CD4-positive, alpha-beta T cell (primary cell): Measurements from ENCODE around the gene PCDHB2. TPM values are rescaled to one million over a fixed set of nuclear protein-coding genes. Genes with fewer than 3 reads are reported as not detected.

Source experiments
- ATAC-seq: fragments of 200-7000 bp; cut with Tn5 transposase; one replicate; pipeline ENCODE4 v1.10.0; 2022; ENCODE audit warnings: mild to moderate bottlenecking; ENCODE audit not compliant: poor library complexity
- CTCF ChIA-PET: fragments of 350-600 bp; sonication (Branson Sonifier 250); formaldehyde crosslinking; loops from one replicate; lab custom pipeline; 2021; ENCODE audit warnings: antibody characterized with exemption, inconsistent platforms; lab: Charles Lee
- POLR2A ChIA-PET: fragments of 350-600 bp; sonication (Branson Sonifier 250); formaldehyde crosslinking; loops from one replicate; lab custom pipeline; 2021; ENCODE audit warnings: antibody characterized with exemption, inconsistent platforms; lab: Charles Lee
- DNase-seq, 14 experiments: peaks; one replicate each; pipeline ENCODE4 v3.0.0-alpha.2; 2013 to 2020; ENCODE audit warnings: mixed read lengths in 2 of 14
- H3K27ac ChIP-seq, 2 donors: one replicate each; pipeline versions ENCODE4 v1.5.1 to v1.7.0; 2013; ENCODE audit warnings: low read length in 2 of 2, low read depth in 1 of 2, mild to moderate bottlenecking in 1 of 2
- H3K27me3 ChIP-seq, 2 experiments: 1 replicate in 1 of 2; 2 replicates in 1 of 2; pipeline versions ENCODE4 v1.6.1 to v1.7.0; 2013; ENCODE audit warnings: low read length in 2 of 2, control low read depth in 1 of 2, mild to moderate bottlenecking in 1 of 2, moderate library complexity in 1 of 2; ENCODE audit not compliant: insufficient read depth in 2 of 2, control insufficient read depth in 1 of 2
- H3K36me3 ChIP-seq: one replicate; pipeline ENCODE4 v1.6.1; 2013; ENCODE audit warnings: low read length, control low read depth; ENCODE audit not compliant: insufficient read depth
- H3K4me1 ChIP-seq: one replicate; pipeline ENCODE4 v1.6.1; 2013; ENCODE audit warnings: low read length, control low read depth; ENCODE audit not compliant: insufficient read depth
- H3K4me3 ChIP-seq: one replicate; pipeline ENCODE4 v1.5.1; 2013; ENCODE audit warnings: mild to moderate bottlenecking, low read length, moderate library complexity
- H3K9me3 ChIP-seq, 2 experiments: 1 replicate in 1 of 2; 2 replicates in 1 of 2; pipeline versions ENCODE4 v1.6.1 to v1.7.0; 2013; ENCODE audit warnings: low read length in 2 of 2, mild to moderate bottlenecking in 2 of 2, control low read depth in 1 of 2, moderate library complexity in 1 of 2; ENCODE audit not compliant: control insufficient read depth in 1 of 2, insufficient read depth in 1 of 2
- H3K27ac Mint-ChIP-seq: one replicate; pipeline ENCODE4 v1.8.0; 2020; ENCODE audit warnings: mixed read lengths
- H3K27me3 Mint-ChIP-seq: one replicate; pipeline ENCODE4 v1.8.0; 2021; ENCODE audit warnings: mixed read lengths
- H3K36me3 Mint-ChIP-seq: one replicate; pipeline ENCODE4 v1.8.0; 2021; ENCODE audit warnings: low read depth, mixed read lengths
- H3K4me1 Mint-ChIP-seq: one replicate; pipeline ENCODE4 v1.8.0; 2021; ENCODE audit warnings: low read depth, mixed read lengths
- H3K4me3 Mint-ChIP-seq: one replicate; pipeline ENCODE4 v1.8.0; 2020; ENCODE audit warnings: mild to moderate bottlenecking, mixed read lengths
- H3K9me3 Mint-ChIP-seq: one replicate; pipeline ENCODE4 v1.8.0; 2020; ENCODE audit warnings: mixed read lengths
- intact Hi-C, 2 experiments: fragments of 100-400 bp; cut with DNase I in 1 of 2; cut with micrococcal nuclease in 1 of 2; formaldehyde crosslinking; loops; one replicate each; pipeline versions ENCODE4 v1.15.1 to v1.9.0; 2023 to 2025; cut with DNase I, micrococcal nuclease
- total RNA-seq, 174 experiments: library from RNA in 2 of 174; stranded (reverse) in 2 of 174; gene quantifications; one replicate each; pipeline ENCODE4 v1.2.3 and lab custom pipeline; 2021 to 2026
- TF ChIP-seq, protein P1 (sequence below): fragments of 200-600 bp; IDR thresholded peaks from one replicate; pipeline ENCODE4 v1.8.0; 2022; ENCODE audit warnings: antibody characterized with exemption, mild to moderate bottlenecking

The PCDHB2 gene
- total RNA-seq, 2 experiments from 2014 or later = not detected

- Mint-ChIP-seq H3K27ac (no peak overlapping the region), H3K36me3 (no peaks in the 10 kb centered on the region), H3K4me1 (no peaks in the 10 kb centered on the region), H3K27me3 (peaks cover 43% of the 10 kb centered on the region), H3K4me3 (no peak overlapping the region), H3K9me3 (peaks cover 9% of the 10 kb centered on the region)
- ATAC-seq (no peak), DNase-seq (no peak)
- Histone ChIP-seq H3K27ac (no peak overlapping the region), H3K36me3 (no peaks in the 10 kb centered on the region), H3K9me3 (peaks cover 7 to 20% of the 10 kb centered on the region in 2 experiments), H3K4me3 (no peak overlapping the region), H3K4me1 (no peaks in the 10 kb centered on the region), H3K27me3 (peaks cover 0 to 4% of the 10 kb centered on the region in 2 experiments)
- ChIA-PET POLR2A (no interaction called here), CTCF (no interaction called here)
- TF ChIP-seq, protein P1, sequence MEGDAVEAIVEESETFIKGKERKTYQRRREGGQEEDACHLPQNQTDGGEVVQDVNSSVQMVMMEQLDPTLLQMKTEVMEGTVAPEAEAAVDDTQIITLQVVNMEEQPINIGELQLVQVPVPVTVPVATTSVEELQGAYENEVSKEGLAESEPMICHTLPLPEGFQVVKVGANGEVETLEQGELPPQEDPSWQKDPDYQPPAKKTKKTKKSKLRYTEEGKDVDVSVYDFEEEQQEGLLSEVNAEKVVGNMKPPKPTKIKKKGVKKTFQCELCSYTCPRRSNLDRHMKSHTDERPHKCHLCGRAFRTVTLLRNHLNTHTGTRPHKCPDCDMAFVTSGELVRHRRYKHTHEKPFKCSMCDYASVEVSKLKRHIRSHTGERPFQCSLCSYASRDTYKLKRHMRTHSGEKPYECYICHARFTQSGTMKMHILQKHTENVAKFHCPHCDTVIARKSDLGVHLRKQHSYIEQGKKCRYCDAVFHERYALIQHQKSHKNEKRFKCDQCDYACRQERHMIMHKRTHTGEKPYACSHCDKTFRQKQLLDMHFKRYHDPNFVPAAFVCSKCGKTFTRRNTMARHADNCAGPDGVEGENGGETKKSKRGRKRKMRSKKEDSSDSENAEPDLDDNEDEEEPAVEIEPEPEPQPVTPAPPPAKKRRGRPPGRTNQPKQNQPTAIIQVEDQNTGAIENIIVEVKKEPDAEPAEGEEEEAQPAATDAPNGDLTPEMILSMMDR = no peak
- intact Hi-C loops = no loop called here
Observed at GRCh38 chr5:141077826-141078225, 16.6 kb upstream of the PCDHB2 start.

DNA sequence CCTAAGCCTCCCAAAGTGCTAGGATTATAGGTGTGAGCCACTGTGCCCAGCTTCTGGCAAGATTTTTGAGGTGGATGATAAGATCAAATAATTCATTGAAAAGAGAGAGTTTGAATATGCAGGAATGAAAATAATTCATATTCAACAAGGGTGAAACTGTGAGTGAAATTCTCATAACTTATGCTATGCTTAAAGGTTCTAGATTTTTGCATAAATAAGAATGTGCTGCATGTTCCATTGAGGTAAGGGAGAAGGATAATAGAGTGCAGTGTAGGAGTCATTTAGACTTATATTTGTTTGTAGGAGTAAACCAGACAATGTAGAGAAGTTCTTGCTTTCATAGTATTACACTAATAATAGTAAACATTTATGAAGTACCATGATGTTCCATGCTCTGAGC lies 12.2 kb upstream of the PCDHB2 start:
- peaks cover 7 to 18% of the 10 kb centered on the region in 2 experiments for H3K9me3 ChIP-seq
- intact Hi-C loops = loop anchor here in 1 of 2 experiments (10.0 kb wide), 1 partner anchor 443 kb away; no protein-coding TSS in a partner anchor
- H3K9me3 Mint-ChIP-seq = peaks cover 14% of the 10 kb centered on the region
- H3K27ac ChIP-seq = no peak overlapping the region
- ChIA-PET CTCF (no interaction called here), POLR2A (no interaction called here)
- no peak for ATAC-seq
- H3K36me3 Mint-ChIP-seq = peaks cover 8% of the 10 kb centered on the region
- H3K4me1 ChIP-seq = peaks cover 2% of the 10 kb centered on the region
- TF ChIP-seq, protein P1 = no peak
- peaks cover 4 to 5% of the 10 kb centered on the region in 2 experiments for H3K27me3 ChIP-seq
- DNase-seq = no peak
- no peak overlapping the region for H3K27ac Mint-ChIP-seq
- H3K4me1 Mint-ChIP-seq = peaks cover 7% of the 10 kb centered on the region
- H3K4me3 ChIP-seq = no peak overlapping the region
- H3K4me3 Mint-ChIP-seq = no peak overlapping the region
- no peaks in the 10 kb centered on the region for H3K36me3 ChIP-seq
- H3K27me3 Mint-ChIP-seq = peaks cover 50% of the 10 kb centered on the region

- peak; percentile 89 for ATAC-seq
- DNase-seq = peak in 12 of 14 experiments; percentile 5 to 70 (median 30)
- Mint-ChIP-seq H3K4me1 (peaks cover 7% of the 10 kb centered on the region), H3K4me3 (peak overlapping the region; percentile 94), H3K36me3 (peaks cover 8% of the 10 kb centered on the region), H3K9me3 (peaks cover 12% of the 10 kb centered on the region), H3K27ac (peak overlapping the region; percentile 50), H3K27me3 (peaks cover 64% of the 10 kb centered on the region)
- Histone ChIP-seq H3K9me3 (peaks cover 0 to 2% of the 10 kb centered on the region in 2 experiments), H3K4me1 (peaks cover 2% of the 10 kb centered on the region), H3K4me3 (peak overlapping the region; percentile 50), H3K36me3 (no peaks in the 10 kb centered on the region), H3K27ac (no peak overlapping the region), H3K27me3 (peaks cover 0 to 5% of the 10 kb centered on the region in 2 experiments)
- ChIA-PET POLR2A (no interaction called here), CTCF (no interaction called here)
- intact Hi-C loops = loop anchor here (2.0 to 10.0 kb wide), 2 partner anchors 440 to 472 kb away; no protein-coding TSS in a partner anchor
- TF ChIP-seq, protein P1 = peak; percentile 39
Observed at GRCh38 chr5:141084487-141084989, 9.9 kb upstream of the PCDHB2 start.
